K562 (cell line): ENCODE results near the gene MYMK. TPM values are rescaled to one million over a fixed set of nuclear protein-coding genes. Genes with fewer than 3 reads are reported as not detected.

Source experiments
- polyA plus RNA-seq, 8 experiments: library from polyadenylated mRNA; depleted of rRNA in 4 of 8; stranded (reverse) in 5 of 8; unstranded in 3 of 8; fragments of >200 nt; fragmentation: Nextera tagmentation in 2 of 8; fragmentation: Illumina TruSeq in 1 of 8; extraction: Ambion mirVana in 2 of 8; extraction: Trizol in 1 of 8; gene quantifications; 2 replicates each; pipeline versions ENCODE4 v1.2.1 to v1.2.3, GENCODE V29; 2011 to 2014; ENCODE audit warnings: inconsistent platforms in 1 of 8, missing spikeins in 1 of 8
- total RNA-seq, 7 experiments: library from RNA; depleted of rRNA in 6 of 7; stranded (reverse); fragments of >200 nt in 6 of 7; fragmentation: Illumina TruSeq in 2 of 7; extraction: Trizol in 2 of 7; gene quantifications; 2 replicates each; pipeline versions ENCODE4 v1.2.1 to v1.2.3, GENCODE V29; 2011 to 2021; ENCODE audit warnings: low replicate concordance in 1 of 7

MYMK gene
- total and polyA plus RNA-seq, 9 of the 15 experiments (the other 6 are each of a cell fraction or from before 2014, with no cell fraction given), result not detected

Other genes starting within 250 kb of the MYMK start
Only the 7 nearest of the 16 such genes appear.
- 70.5 and 72.9 TPM in 2 replicates for gene REXO4, start 106.9 kb downstream of the MYMK start, total RNA-seq (2014; rRNA removed)
- gene REXO4, start 106.9 kb downstream of the MYMK start, total RNA-seq (2014; rRNA removed; fragmentation: Illumina TruSeq; extraction: Trizol), result 19.6 and 21.6 TPM in 2 replicates
- gene REXO4, start 106.9 kb downstream of the MYMK start, total RNA-seq (2015; rRNA removed; fragmentation: Illumina TruSeq; extraction: Trizol), result 31.1 and 31.3 TPM in 2 replicates
- 56.4 and 57.9 TPM in 2 replicates for gene REXO4, start 106.9 kb downstream of the MYMK start, total RNA-seq (2021)
- 23.9 and 29.2 TPM in 2 replicates for gene REXO4, start 106.9 kb downstream of the MYMK start, polyA plus RNA-seq (2011; rRNA removed)
- 40.9 and 45.1 TPM in 2 replicates for gene REXO4, start 106.9 kb downstream of the MYMK start, polyA plus RNA-seq (2014; fragmentation: Illumina TruSeq; extraction: Trizol)
- 1 to 10 TPM; 3.4 to 5.0 TPM for gene REXO4, start 106.9 kb downstream of the MYMK start, polyA plus RNA-seq (2014; fragmentation: Nextera tagmentation; extraction: Ambion mirVana)
- 58.8 and 62.3 TPM in 2 replicates for gene REXO4, start 106.9 kb downstream of the MYMK start, polyA plus RNA-seq (2014; rRNA removed)
- gene ADAMTS13, start 102.6 kb downstream of the MYMK start, total RNA-seq (2014; rRNA removed), result 0.04 TPM in 1 of 2 replicates, not detected in the other
- not detected in 2 replicates for gene ADAMTS13, start 102.6 kb downstream of the MYMK start, total RNA-seq (2014; rRNA removed; fragmentation: Illumina TruSeq; extraction: Trizol)
- gene ADAMTS13, start 102.6 kb downstream of the MYMK start, total RNA-seq (2015; rRNA removed; fragmentation: Illumina TruSeq; extraction: Trizol), result 0.04 TPM in 1 of 2 replicates, not detected in the other
- 0.07 TPM in 1 of 2 replicates, not detected in the other for gene ADAMTS13, start 102.6 kb downstream of the MYMK start, total RNA-seq (2021)
- gene ADAMTS13, start 102.6 kb downstream of the MYMK start, polyA plus RNA-seq (2011; rRNA removed), result 0.16 and 0.20 TPM in 2 replicates
- 0.03 TPM in 1 of 2 replicates, not detected in the other for gene ADAMTS13, start 102.6 kb downstream of the MYMK start, polyA plus RNA-seq (2014; fragmentation: Illumina TruSeq; extraction: Trizol)
- gene ADAMTS13, start 102.6 kb downstream of the MYMK start, polyA plus RNA-seq (2014; fragmentation: Nextera tagmentation; extraction: Ambion mirVana), result not detected
- 0.04 and 0.26 TPM in 2 replicates for gene ADAMTS13, start 102.6 kb downstream of the MYMK start, polyA plus RNA-seq (2014; rRNA removed)
- gene CACFD1, start 65.0 kb downstream of the MYMK start, total RNA-seq (2014; rRNA removed), result 1.1 and 1.2 TPM in 2 replicates
- 0.11 and 0.13 TPM in 2 replicates for gene CACFD1, start 65.0 kb downstream of the MYMK start, total RNA-seq (2014; rRNA removed; fragmentation: Illumina TruSeq; extraction: Trizol)
- 0.54 and 0.64 TPM in 2 replicates for gene CACFD1, start 65.0 kb downstream of the MYMK start, total RNA-seq (2015; rRNA removed; fragmentation: Illumina TruSeq; extraction: Trizol)
- 1.4 and 1.8 TPM in 2 replicates for gene CACFD1, start 65.0 kb downstream of the MYMK start, total RNA-seq (2021)
- 0.87 and 1.2 TPM in 2 replicates for gene CACFD1, start 65.0 kb downstream of the MYMK start, polyA plus RNA-seq (2011; rRNA removed)
- gene CACFD1, start 65.0 kb downstream of the MYMK start, polyA plus RNA-seq (2014; fragmentation: Illumina TruSeq; extraction: Trizol), result 0.16 and 0.37 TPM in 2 replicates
- not detected for gene CACFD1, start 65.0 kb downstream of the MYMK start, polyA plus RNA-seq (2014; fragmentation: Nextera tagmentation; extraction: Ambion mirVana)
- 1.1 and 1.4 TPM in 2 replicates for gene CACFD1, start 65.0 kb downstream of the MYMK start, polyA plus RNA-seq (2014; rRNA removed)
- gene SLC2A6, start 45.9 kb downstream of the MYMK start, total RNA-seq (2014; rRNA removed), result 0.09 and 0.41 TPM in 2 replicates
- 0.04 and 0.06 TPM in 2 replicates for gene SLC2A6, start 45.9 kb downstream of the MYMK start, total RNA-seq (2014; rRNA removed; fragmentation: Illumina TruSeq; extraction: Trizol)
- gene SLC2A6, start 45.9 kb downstream of the MYMK start, total RNA-seq (2015; rRNA removed; fragmentation: Illumina TruSeq; extraction: Trizol), result 0.04 TPM in 1 of 2 replicates, not detected in the other
- gene SLC2A6, start 45.9 kb downstream of the MYMK start, total RNA-seq (2021), result 0.16 and 0.38 TPM in 2 replicates
- gene SLC2A6, start 45.9 kb downstream of the MYMK start, polyA plus RNA-seq (2011; rRNA removed), result 0.08 and 0.22 TPM in 2 replicates
- gene SLC2A6, start 45.9 kb downstream of the MYMK start, polyA plus RNA-seq (2014; fragmentation: Illumina TruSeq; extraction: Trizol), result not detected in 2 replicates
- gene SLC2A6, start 45.9 kb downstream of the MYMK start, polyA plus RNA-seq (2014; fragmentation: Nextera tagmentation; extraction: Ambion mirVana), result not detected
- gene SLC2A6, start 45.9 kb downstream of the MYMK start, polyA plus RNA-seq (2014; rRNA removed), result 0.27 and 0.39 TPM in 2 replicates
- not detected in 2 replicates for gene ADAMTSL2, start 9.7 kb upstream of the MYMK start, total RNA-seq (2014; rRNA removed)
- not detected in 2 replicates for gene ADAMTSL2, start 9.7 kb upstream of the MYMK start, total RNA-seq (2014; rRNA removed; fragmentation: Illumina TruSeq; extraction: Trizol)
- not detected in 2 replicates for gene ADAMTSL2, start 9.7 kb upstream of the MYMK start, total RNA-seq (2015; rRNA removed; fragmentation: Illumina TruSeq; extraction: Trizol)
- 0.04 TPM in 1 of 2 replicates, not detected in the other for gene ADAMTSL2, start 9.7 kb upstream of the MYMK start, total RNA-seq (2021)
- not detected in 2 replicates for gene ADAMTSL2, start 9.7 kb upstream of the MYMK start, polyA plus RNA-seq (2011; rRNA removed)
- gene ADAMTSL2, start 9.7 kb upstream of the MYMK start, polyA plus RNA-seq (2014; fragmentation: Illumina TruSeq; extraction: Trizol), result not detected in 2 replicates
- not detected for gene ADAMTSL2, start 9.7 kb upstream of the MYMK start, polyA plus RNA-seq (2014; fragmentation: Nextera tagmentation; extraction: Ambion mirVana)
- not detected in 2 replicates for gene ADAMTSL2, start 9.7 kb upstream of the MYMK start, polyA plus RNA-seq (2014; rRNA removed)
- gene FAM163B, start 84.4 kb upstream of the MYMK start, total RNA-seq (2014; rRNA removed), result not detected in 2 replicates
- gene FAM163B, start 84.4 kb upstream of the MYMK start, total RNA-seq (2014; rRNA removed; fragmentation: Illumina TruSeq; extraction: Trizol), result not detected in 2 replicates
- gene FAM163B, start 84.4 kb upstream of the MYMK start, total RNA-seq (2015; rRNA removed; fragmentation: Illumina TruSeq; extraction: Trizol), result not detected in 2 replicates
- gene FAM163B, start 84.4 kb upstream of the MYMK start, total RNA-seq (2021), result not detected in 2 replicates
- gene FAM163B, start 84.4 kb upstream of the MYMK start, polyA plus RNA-seq (2011; rRNA removed), result not detected in 2 replicates
- not detected in 2 replicates for gene FAM163B, start 84.4 kb upstream of the MYMK start, polyA plus RNA-seq (2014; fragmentation: Illumina TruSeq; extraction: Trizol)
- not detected for gene FAM163B, start 84.4 kb upstream of the MYMK start, polyA plus RNA-seq (2014; fragmentation: Nextera tagmentation; extraction: Ambion mirVana)
- not detected in 2 replicates for gene FAM163B, start 84.4 kb upstream of the MYMK start, polyA plus RNA-seq (2014; rRNA removed)
- not detected in 2 replicates for gene DBH, start 111.4 kb upstream of the MYMK start, total RNA-seq (2014; rRNA removed)
- gene DBH, start 111.4 kb upstream of the MYMK start, total RNA-seq (2014; rRNA removed; fragmentation: Illumina TruSeq; extraction: Trizol), result not detected in 2 replicates
- gene DBH, start 111.4 kb upstream of the MYMK start, total RNA-seq (2015; rRNA removed; fragmentation: Illumina TruSeq; extraction: Trizol), result not detected in 2 replicates
- gene DBH, start 111.4 kb upstream of the MYMK start, total RNA-seq (2021), result not detected in 2 replicates
- gene DBH, start 111.4 kb upstream of the MYMK start, polyA plus RNA-seq (2011; rRNA removed), result not detected in 2 replicates
- gene DBH, start 111.4 kb upstream of the MYMK start, polyA plus RNA-seq (2014; fragmentation: Illumina TruSeq; extraction: Trizol), result not detected in 2 replicates
- not detected for gene DBH, start 111.4 kb upstream of the MYMK start, polyA plus RNA-seq (2014; fragmentation: Nextera tagmentation; extraction: Ambion mirVana)
- gene DBH, start 111.4 kb upstream of the MYMK start, polyA plus RNA-seq (2014; rRNA removed), result not detected in 2 replicates